HG03103 (cell line): Measurements from ENCODE around the gene RGL3.
"Not testable (repeated sequence)": the region's sequence is repeated elsewhere in the genome, so short reads cannot be mapped to it uniquely, and the experiment has no call there.

Source experiments
- ATAC-seq: cut with Tn5 transposase; IDR thresholded peaks from one replicate; pipeline ENCODE4 v1.9.1; 2021; ENCODE audit warnings: low read depth; ENCODE audit not compliant: unreplicated experiment

RGL3 gene

DNA sequence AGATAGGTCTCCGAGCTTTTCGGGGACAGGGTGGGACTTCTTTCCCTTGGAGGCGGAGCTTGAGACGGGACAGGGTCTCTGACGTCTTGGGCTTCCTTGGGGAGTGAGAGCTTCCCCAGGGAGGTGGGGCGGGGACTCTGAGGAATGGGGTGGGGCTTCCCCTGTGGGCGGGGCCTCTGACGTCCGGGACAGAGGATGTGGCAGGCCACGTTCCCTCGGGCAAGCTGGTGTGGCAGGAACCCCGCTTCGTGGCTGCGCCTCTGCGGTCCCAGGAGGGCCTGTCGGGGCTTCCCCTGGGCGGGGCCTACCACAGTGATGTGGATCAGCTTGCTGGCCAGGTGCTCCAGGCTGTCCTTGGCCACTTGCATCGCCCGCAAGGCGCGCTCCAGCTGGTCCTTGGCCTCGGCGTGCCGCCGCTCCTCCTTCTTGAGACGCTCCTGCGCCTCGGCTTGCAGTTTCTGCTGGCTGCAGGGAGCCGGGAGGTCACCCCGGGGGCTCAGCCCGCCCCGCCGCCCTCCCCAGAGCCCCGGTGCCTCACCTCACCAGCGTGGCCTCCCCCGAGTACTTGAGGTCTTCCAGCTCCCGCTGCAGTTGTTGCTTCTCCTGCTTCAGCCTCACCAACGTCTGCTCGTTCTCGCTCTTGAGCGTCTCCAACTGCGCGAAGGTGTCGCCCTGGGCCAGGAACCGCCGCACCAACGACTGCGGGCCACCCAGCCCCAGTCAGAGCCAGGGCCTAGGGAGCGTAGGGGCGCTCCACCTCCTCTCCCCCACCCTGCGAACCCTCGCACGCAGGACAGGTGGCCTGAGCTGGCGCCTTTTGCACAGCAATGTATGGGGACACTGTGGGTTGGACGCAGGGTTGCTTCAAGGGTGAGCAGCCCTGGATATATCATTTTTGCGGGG is 3.3 kb upstream of the RGL3 start:
- ATAC-seq = no peak

- ATAC-seq = no peak
Measured at GRCh38 chr19:11421371-11422098, 2.4 kb upstream of the RGL3 start.

- no peak for ATAC-seq
Measured at GRCh38 chr19:11420429-11421370, 1.6 kb upstream of the RGL3 start.

DNA sequence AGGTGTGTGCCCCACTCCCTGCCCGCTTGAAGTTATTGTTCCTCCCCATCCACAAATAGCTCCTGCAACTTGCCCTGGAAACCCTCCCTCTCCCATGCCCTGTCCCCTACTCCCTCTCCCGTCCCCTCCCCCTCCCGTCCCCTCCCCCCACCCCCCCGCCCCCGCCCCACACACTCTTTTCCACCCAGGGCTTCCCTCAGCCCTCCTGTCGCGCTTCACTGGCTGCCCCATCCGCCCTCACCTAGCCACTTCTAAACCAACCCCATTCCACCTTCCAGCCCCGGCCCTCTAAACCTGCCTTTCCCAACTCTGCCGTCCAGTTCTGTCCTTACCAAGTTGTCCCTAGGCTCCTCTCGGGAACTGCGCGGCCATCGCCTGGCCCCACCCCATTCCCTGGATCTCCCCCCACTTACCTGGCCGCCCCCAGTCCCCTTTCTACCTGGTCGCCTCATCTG is 993 bp downstream of the RGL3 start:
- ATAC-seq = no peak

GRCh38 chr19:11416346-11417052 is 2.6 kb downstream of the RGL3 start:
- no peak for ATAC-seq

DNA sequence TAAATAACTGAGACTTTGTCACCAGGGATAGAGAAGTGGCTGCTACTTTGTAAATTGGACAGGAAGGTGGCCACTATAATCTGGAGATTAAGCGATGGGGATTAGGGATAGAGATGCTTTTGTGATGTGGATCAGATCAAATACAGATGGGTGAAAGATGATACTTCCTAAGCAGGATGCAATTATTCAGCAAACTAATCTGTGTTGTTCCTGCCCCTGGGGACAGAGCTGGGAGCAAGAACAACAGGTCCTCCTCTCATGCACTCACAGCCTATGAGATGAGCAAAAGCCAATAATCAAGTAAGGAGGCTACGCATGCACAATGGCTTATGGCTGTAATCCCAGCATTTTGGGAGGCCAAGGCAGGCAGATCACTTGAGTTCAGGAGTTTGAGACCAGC is 4.6 kb downstream of the RGL3 start:
- no peak for ATAC-seq

DNA sequence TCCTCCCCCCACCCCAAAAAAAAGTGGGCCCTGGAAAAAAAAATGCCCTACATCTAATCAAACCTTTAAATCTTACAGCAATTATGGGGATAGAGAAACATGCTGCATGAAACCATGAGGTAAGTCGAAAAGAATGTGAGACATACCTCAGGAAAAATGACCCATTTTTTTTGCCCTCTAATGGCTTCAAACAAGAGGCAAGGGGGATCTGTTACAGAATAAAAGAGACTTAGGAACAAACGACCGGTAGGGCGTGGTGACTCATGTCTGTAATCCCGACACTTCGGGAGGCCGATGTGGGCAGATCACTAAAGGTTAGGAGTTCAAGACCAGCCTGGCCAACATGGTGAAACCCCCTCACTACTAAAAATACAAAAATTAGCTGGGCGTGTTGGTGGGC is 8.4 kb downstream of the RGL3 start:
- no peak for ATAC-seq

DNA sequence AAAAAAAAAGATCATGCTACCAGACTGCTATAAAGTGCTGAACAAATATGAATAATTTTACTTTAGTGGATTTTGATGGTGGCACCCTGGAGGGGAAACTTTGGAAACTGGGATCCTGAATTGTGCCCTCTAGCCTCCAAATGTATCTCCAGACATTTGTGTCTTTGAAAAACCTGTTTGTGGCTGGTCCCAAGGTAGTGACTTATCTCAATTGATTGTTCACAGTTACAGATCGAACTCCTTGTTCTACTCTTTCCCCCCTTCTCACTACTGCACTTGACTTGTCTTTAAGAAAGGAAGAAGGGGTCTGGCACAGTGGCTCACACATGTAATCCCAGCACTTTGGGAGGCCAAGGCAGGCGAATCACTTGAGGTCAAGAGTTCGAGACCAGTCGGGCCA is 10.5 kb downstream of the RGL3 start:
- no peak for ATAC-seq

- not testable (repeated sequence) for ATAC-seq
Measured at GRCh38 chr19:11406703-11407236, 12.3 kb downstream of the RGL3 start.

DNA sequence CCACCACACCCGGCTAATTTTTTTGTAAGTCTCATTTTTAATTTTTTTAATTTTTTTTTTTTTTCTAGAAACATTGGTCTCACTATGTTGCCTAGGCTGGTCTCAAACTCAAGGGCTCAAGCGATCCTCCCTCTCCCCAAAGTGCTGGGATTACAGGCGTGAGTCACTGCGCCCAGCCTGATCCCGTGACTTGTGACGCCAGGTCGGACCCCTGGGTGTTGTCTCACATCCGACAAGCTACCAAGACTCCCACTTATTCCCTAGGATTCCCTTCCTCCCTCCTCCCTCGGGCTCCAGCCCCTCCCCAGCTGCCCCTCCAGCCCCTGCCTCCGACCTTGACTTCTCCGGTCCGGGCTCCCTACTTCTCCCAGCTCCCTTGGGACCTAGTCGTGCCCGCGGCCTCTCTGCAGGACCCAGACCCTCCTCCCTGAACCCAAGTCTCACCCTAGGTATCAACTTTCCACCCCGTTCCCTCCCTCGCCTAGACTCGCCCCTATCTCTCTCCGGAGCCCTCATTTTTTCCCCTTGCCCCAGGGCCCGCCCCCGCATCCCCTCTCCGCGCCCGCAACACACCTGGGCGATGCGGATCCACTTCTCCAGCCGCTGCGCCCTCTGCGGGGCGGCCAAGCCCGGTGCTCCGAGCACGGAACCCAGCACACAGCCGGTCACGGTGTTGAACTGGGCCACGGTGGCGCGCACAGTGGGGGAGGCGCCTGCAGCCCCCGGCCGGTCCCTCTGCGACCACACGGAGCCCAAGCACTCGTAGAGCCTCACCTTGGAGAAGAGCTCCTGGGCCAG is 13.1 kb downstream of the RGL3 start:
- no peak for ATAC-seq

- no peak for ATAC-seq
Measured at GRCh38 chr19:11404588-11405222, 14.4 kb downstream of the RGL3 start.

GRCh38 chr19:11401808-11402543 is 17.1 kb downstream of the RGL3 start:
- ATAC-seq = no peak

- ATAC-seq = no peak
Measured at GRCh38 chr19:11400798-11401197, 18.3 kb downstream of the RGL3 start.

GRCh38 chr19:11399667-11400066 is 19.4 kb downstream of the RGL3 start:
- ATAC-seq = no peak

DNA sequence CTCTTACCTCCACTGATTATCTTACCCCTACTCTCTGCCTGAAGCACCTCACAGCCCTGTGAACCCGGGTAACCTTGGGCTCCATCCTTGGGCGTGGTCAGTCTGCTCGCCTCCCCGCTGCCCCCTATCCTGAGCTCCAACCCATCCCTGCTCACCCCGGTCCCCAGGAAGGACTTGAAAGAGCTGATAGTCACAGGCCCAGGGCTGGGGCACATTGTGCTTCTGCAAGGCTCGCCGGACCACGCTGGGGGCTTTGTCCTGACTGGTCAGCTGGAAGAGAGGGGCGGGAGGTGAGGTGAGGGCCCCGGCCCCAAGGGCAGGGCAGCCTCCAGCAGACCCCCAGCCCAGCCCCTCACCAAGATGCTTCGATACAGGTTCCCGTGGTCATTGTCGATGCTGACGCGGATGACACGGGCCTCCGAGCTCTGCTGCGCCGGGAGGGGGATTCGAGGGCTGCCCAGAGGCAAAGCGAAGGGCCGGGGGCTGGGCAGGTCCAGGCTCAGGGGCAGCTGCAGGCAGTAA is 22.0 kb downstream of the RGL3 start:
- ATAC-seq = no peak

DNA sequence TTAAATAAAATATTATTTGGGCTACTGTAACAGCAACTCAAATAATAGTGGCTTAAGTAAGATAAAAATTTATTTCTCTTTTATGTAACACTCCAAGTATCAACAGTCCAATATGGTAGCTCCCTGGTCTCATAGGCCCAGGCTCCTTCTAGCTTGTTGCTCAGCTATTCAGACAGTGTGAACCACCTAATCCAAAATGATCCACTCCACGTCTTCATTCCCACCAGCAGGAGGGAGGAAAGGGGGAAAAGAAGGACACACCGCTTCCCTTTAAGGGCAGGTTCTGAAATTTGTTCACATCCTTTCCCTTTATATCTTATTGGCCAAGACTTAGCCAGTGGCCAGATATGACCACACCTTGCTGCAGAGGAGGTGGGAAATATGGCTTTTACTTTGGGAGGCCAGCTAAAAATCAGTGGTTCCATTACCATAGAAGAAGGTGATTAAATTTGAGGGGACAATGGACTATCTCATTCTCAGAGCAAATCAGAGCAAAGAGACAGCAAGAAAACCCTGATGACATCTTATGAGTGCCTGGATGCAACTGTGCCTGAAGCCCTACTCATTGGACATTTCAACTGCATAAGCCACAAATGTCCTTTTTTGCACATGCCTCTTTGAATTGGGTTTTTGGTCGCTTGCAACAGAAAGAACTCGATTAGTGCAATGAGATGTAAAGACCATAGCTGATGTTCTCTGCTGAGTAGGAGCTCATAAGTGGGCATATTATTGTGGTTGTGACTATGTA is 28.0 kb downstream of the RGL3 start:
- ATAC-seq = no peak

DNA sequence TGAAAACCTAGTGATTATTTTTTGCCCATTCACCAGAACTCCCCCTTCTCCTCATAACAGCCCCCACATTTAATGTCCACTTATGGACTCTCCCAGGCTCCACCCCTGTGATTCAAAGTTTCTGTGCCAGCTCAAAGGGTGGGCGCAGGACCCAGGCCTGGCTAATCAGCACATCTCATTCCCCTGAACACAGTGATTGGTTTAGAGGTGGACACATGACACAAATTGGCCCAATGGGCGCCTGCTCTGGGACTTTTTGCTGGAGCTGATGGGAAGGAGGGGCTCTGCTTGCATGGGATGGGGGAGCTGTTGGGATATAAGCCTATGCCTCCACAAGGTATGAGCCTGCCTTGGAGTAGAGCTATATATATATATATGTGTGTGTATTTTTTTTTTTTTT is 28.8 kb downstream of the RGL3 start:
- no peak for ATAC-seq
